AG04449 (cell line): ENCODE results near the gene CYTH1.

Experiments
- CTCF ChIA-PET: fragments of 350-600 bp; formaldehyde crosslinking; extraction: SDS; loops from one replicate; lab custom pipeline; 2021; ENCODE audit warnings: antibody characterized with exemption; lab: Yijun Ruan, JAX
- POLR2A ChIA-PET: fragments of 400-600, 350-600 bp; formaldehyde crosslinking; extraction: SDS; loops from one replicate; lab custom pipeline; 2020; ENCODE audit warnings: antibody characterized with exemption, inconsistent platforms; lab: Yijun Ruan, JAX
- DNase-seq: peaks from one replicate; pipeline ENCODE4 v3.0.0-alpha.2; 2010; ENCODE audit warnings: low read depth, low spot score
- H3K4me3 ChIP-seq: 2 replicates; pipeline ENCODE4 v1.5.1; 2011; ENCODE audit warnings: low read depth, mild to moderate bottlenecking, control low read depth, low read length
- CTCF ChIP-seq: IDR thresholded peaks from one replicate; pipeline ENCODE4 v1.5.1; 2011; ENCODE audit warnings: mild to moderate bottlenecking, moderate library complexity, low read length, control low read depth, inconsistent platforms; ENCODE audit not compliant: insufficient read depth; ENCODE audit errors: missing control alignments

Gene CYTH1

GRCh38 chr17:78735832-78736525 is 46.1 kb downstream of the CYTH1 start:
- CTCF ChIA-PET = interaction anchor here (1.1 to 9.3 kb wide), 6 partner anchors 8 to 235 kb away, joined by 4 to 68 read pairs (median 7); no protein-coding TSS in a partner anchor
- TF ChIP-seq CTCF = no peak
- POLR2A ChIA-PET = no interaction called here
- H3K4me3 ChIP-seq = no peak overlapping the region
- DNase-seq = no peak

- DNase-seq = no peak
- TF ChIP-seq CTCF = no peak
- no peak overlapping the region for H3K4me3 ChIP-seq
- CTCF ChIA-PET = interaction anchor here (0.8 to 9.3 kb wide), 8 partner anchors 9 to 238 kb away, joined by 3 to 68 read pairs (median 6); no protein-coding TSS in a partner anchor
- POLR2A ChIA-PET = no interaction called here
These were observed 47.1 kb downstream of the CYTH1 start for GRCh38 chr17:78734793-78735641.

- no peak overlapping the region for H3K4me3 ChIP-seq
- CTCF ChIA-PET = no interaction called here
- DNase-seq = no peak
- no peak for TF ChIP-seq CTCF
- POLR2A ChIA-PET = no interaction called here
These were observed 49.7 kb downstream of the CYTH1 start for GRCh38 chr17:78732354-78732753.

GRCh38 chr17:78731904-78732303 is 50.2 kb downstream of the CYTH1 start:
- ChIA-PET CTCF (no interaction called here), POLR2A (no interaction called here)
- no peak for DNase-seq
- no peak for TF ChIP-seq CTCF
- H3K4me3 ChIP-seq = no peak overlapping the region

- H3K4me3 ChIP-seq = no peak overlapping the region
- CTCF ChIA-PET = interaction anchor here (2.2 kb wide), 1 partner anchor 17 kb away, joined by 6 read pairs; no protein-coding TSS in a partner anchor
- TF ChIP-seq CTCF = no peak
- POLR2A ChIA-PET = no interaction called here
- DNase-seq = no peak
These were observed 52.4 kb downstream of the CYTH1 start for GRCh38 chr17:78729641-78730040.

- POLR2A ChIA-PET = no interaction called here
- CTCF ChIA-PET = no interaction called here
- no peak for TF ChIP-seq CTCF
- no peak overlapping the region for H3K4me3 ChIP-seq
- no peak for DNase-seq
These were observed 53.6 kb downstream of the CYTH1 start for GRCh38 chr17:78728495-78728894.
